HG02981 (cell line): ENCODE results near the gene ATRX.
"Not testable (repeated sequence)": the region's sequence is repeated elsewhere in the genome, so short reads cannot be mapped to it uniquely, and the experiment has no call there.

Source experiments
- ATAC-seq: cut with Tn5 transposase; IDR thresholded peaks from one replicate; pipeline ENCODE4 v1.9.1; 2021; ENCODE audit warnings: mild to moderate bottlenecking, moderate library complexity; ENCODE audit not compliant: unreplicated experiment

ATRX gene

GRCh38 chrX:77500164-77500563 lies 285.9 kb downstream of the ATRX start:
- not testable (repeated sequence) for ATAC-seq

GRCh38 chrX:77493677-77494553 lies 292.1 kb downstream of the ATRX start:
- no peak for ATAC-seq

- ATAC-seq, result no peak
These were observed 302.0 kb downstream of the ATRX start for GRCh38 chrX:77484045-77484444.

- ATAC-seq, result no peak
These were observed 330.6 kb downstream of the ATRX start for GRCh38 chrX:77455437-77455836.
